Measurements from ENCODE around the gene CRACR2A. TPM values are rescaled to one million over a fixed set of nuclear protein-coding genes. Genes with fewer than 3 reads are reported as not detected.

Gene CRACR2A
- total RNA-seq, 2 experiments from 2014 or later, result 33.2 to 33.5 TPM

DNA sequence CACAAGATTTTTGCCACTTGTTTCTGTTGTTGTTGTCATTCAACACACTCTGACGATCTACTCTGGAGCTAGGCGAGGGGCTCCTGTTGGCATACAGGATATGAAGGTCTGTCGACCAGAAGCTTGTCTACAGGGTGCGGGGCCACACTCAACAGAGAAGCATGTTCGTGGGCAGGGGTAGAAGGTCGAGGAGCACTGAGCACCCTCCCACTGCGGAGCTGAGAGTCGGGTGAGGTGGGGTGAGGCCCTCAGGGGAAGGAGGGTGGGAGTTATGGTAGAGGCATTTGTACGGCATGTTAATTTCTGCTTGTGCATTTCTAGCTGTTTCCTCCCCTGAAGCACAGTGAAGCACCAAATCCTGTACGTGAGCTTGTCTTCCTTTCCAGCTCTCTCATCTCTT is 146.8 kb downstream of the CRACR2A start:
- ChIA-PET POLR2A (no interaction called here), CTCF (no interaction called here)

DNA sequence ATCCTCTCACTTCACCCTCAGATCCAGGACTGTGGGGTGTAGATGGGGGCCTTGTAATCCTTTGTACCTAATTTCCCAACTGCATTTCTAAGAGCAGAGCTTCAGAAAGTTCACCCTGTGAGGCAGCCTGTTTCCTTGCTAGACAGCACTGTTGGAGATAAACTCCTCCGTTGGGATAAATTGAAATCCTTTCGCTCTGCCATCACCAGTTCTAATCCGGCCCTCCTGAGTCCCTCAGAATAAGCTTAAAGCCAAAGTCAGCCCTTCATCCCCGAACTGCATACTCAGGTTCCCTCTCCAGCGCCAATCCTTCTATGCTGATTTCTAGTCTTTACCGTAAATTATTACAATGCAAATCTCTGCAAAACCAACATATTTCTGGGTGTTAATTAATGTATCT is 147.2 kb downstream of the CRACR2A start:
- ChIA-PET CTCF (no interaction called here), POLR2A (no interaction called here)

GRCh38 chr12:3604748-3605586 is 147.9 kb downstream of the CRACR2A start:
- ChIA-PET POLR2A (no interaction called here), CTCF (no interaction called here)

DNA sequence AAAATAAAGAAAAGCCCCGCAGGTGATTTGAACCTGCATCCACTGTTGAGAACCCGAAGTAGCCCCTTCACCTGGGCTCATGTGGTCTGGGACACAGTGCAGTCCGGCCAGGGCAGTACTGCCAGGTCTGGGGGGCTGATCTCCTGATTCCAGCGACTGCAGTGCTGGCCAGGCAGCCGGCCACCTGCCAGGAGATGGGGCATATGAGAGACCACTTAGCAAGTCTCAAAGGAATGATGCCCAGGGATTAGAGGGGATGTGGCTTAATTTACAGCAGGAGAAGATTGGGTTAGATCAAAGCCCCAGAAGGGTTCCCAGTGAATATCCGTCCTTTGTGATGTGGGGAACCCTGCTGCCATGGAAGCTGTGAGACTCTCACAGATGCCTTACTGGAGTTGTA is 148.6 kb downstream of the CRACR2A start:
- CTCF ChIA-PET, result no interaction called here
- POLR2A ChIA-PET, result no interaction called here

- ChIA-PET CTCF (no interaction called here), POLR2A (no interaction called here)
Measured at GRCh38 chr12:3603576-3603975, 149.3 kb downstream of the CRACR2A start.

DNA sequence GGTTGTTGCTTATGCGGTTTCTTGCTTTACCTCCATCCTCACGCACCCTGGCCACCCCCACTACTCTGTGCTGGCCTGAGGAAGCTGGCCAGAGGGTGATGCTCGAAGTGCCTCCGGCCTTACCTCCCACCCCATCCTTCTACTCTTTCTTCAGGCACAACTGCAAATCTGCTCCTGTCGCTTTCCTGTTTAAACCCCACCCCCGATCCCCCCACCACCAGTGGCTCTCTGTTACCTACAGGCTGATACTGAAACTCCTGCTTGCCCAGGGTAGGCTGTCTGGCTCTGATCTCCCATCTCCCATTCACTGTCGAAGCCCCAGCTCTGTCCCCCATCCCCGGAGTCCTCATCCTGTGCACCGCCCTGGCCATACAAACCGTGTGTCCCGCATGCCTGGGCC is 150.4 kb downstream of the CRACR2A start:
- ChIA-PET CTCF (no interaction called here), POLR2A (no interaction called here)

GRCh38 chr12:3601461-3602150 is 151.3 kb downstream of the CRACR2A start:
- ChIA-PET POLR2A (no interaction called here), CTCF (no interaction called here)

- POLR2A ChIA-PET, result no interaction called here
- CTCF ChIA-PET, result no interaction called here
Measured at GRCh38 chr12:3600951-3601350, 152.0 kb downstream of the CRACR2A start.

GRCh38 chr12:3600039-3600720 is 152.7 kb downstream of the CRACR2A start:
- POLR2A ChIA-PET, result no interaction called here
- CTCF ChIA-PET, result no interaction called here

GRCh38 chr12:3598896-3599860 is 153.7 kb downstream of the CRACR2A start:
- POLR2A ChIA-PET, result no interaction called here
- CTCF ChIA-PET, result no interaction called here

DNA sequence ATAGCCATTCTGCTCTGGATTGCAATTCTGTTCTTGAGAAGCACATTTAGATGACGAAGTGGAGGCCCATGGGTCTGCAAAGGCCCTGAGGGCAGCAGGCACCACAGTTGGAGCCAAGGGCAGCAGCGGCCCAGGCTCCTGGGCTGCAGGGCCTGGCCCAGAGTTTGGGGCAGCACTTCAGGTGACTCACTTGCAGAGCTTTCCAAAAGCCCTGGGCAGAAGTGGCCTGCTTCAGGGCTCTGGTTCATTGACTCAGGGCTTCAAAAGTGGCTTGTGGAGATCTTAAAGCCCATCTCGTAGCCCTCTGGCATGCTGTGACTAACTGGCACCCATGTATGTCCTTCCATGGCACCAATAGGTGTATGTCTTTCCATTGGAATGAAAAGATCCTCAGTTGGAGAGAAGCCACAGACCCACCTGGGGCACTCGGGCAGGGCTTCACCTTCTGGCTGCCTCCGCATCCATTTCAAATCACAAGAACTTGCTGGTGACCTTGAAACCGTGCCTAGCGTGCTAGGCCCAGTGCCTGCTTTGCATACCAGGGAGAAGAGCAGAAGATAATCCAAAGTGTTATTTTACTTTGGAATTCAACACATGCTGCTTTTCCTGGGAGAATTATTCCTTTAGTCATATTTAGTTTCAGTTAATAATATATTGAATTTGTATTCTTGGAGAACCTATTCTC is 155.2 kb downstream of the CRACR2A start:
- CTCF ChIA-PET, result no interaction called here
- POLR2A ChIA-PET, result no interaction called here

DNA sequence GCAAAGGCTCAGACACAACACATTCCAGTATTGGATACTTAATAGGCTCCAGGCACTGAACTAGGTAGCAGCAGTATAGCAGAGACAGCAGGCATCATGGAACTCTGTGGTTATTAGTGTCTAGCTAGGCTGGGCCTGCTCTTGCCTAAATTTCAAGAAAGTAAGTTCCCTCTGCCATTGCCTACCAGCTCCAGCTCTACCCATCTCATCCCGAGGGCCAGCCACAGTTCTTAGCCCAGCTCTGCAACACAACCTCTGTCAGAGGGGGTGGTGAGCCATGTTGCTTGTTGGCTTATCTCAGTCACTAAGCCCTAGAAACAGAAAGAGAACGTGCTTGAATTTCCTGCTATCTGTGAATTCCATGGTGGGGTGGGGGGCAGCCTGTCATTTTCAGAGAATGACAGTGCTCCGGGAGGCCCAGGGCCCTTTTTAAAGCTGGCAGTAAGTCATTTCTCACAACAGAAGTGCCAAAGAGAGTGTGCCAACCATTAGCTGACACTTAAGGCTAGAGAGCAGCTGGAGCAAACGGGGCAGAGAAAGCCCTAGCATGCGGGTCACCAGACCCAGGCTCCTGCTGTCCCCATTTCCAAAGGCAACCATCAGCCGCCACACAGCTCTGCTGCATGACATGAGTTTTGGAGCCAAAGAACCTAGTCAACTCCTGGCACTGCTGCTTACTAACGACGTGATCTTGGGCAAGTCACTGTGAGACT is 156.1 kb downstream of the CRACR2A start:
- ChIA-PET POLR2A (no interaction called here), CTCF (interaction anchor here (1.0 kb wide), 1 partner anchor 12 kb away, joined by 3 read pairs; no protein-coding TSS in a partner anchor)

- ChIA-PET POLR2A (no interaction called here), CTCF (no interaction called here)
Measured at GRCh38 chr12:3595721-3596120, 157.2 kb downstream of the CRACR2A start.

DNA sequence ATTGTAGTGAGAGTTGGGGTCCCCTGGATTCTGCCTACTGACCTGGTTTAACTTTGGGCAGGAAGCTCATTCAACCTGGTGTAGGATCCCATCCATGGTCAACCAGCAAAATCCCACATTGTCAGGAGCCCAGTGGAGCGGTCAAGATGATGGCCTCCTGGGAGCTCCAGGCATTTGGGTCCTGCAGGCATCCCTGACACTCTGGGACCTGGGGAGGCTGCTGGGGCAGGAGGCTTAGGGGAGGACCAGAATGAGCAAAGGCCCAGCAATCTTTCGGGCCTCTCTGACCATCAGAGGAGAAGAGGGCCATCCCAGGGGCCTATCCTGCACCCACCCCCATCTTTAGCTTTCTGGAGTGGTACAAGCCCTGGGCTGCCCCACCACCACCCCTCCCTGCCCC is 157.9 kb downstream of the CRACR2A start:
- CTCF ChIA-PET, result interaction anchor here (0.6 kb wide), 1 partner anchor 1057 kb away, joined by 3 read pairs; no protein-coding TSS in a partner anchor

DNA sequence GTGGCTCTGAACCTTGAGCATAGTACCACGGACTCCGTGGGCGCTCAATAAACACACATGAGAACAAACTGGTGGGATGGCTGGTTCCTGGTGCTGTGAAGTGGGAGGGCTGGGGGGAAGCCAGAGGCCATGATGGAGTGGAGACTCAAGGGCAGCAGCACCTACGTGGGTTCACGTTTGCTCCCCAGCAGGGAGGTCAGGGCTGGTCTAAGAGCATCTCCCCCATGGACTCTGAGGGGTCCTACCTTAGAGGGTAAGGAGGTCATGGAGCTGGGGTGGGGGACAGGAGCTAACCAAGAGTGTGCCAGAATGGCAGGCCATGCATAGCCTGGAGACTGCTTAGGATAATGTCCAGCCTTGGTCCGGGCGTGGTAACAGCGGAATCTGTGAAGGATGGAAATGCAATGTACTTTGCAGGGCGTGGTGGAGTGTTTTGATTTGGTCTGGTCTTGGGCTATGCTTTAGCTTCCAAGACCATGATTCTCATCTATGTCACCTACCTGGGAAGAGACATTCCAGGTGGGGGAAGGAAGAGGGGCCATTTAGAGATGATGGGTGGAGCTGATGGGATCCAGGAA is 158.9 kb downstream of the CRACR2A start:
- CTCF ChIA-PET, result no interaction called here
- POLR2A ChIA-PET, result no interaction called here

More for the DNA sequence above, 157.9 kb downstream of the CRACR2A start:
- POLR2A ChIA-PET, result no interaction called here

DNA sequence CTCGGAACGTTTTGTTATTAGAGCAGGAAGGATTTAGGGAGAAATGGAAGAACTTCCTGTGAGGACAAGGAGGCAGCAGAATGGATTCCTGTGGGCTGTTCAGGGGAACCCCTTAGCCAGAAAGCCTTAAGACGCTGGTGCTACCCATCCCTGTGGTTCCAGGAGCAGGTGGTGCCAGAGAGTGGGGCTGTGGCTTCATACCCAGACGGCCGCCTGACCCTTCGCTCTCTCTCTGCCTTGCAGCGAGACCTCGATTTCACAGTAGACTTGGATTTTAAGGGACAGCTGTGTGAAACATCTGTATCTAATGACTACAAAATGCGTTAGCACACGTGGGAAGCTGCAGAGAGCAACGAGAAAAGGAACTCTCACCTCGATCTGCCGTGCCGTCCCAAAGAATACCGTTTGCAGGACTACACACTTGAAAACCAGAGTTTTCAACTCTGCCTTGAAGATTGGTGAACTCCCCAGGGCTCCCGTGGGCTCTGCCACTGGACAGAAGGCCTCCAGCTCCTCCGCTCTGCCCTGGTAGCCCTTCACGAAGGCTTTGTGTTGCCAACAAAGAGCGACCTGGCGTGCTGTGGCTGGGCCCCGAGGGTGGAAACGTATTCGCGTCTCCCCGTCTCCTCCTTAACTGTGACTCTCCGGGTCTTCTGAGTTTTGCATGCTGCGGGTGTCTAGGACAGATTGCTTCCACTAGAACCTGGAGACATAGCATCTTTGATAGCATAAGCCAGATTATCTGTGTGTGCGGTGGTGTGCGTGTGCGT is 159.9 kb downstream of the CRACR2A start:
- CTCF ChIA-PET, result no interaction called here
- POLR2A ChIA-PET, result no interaction called here

- CTCF ChIA-PET, result no interaction called here
- POLR2A ChIA-PET, result no interaction called here
Measured at GRCh38 chr12:3589745-3590144, 163.2 kb downstream of the CRACR2A start.

Data from activated CD8-positive, alpha-beta memory T cell treated with anti-CD3 and anti-CD28 coated beads for 36 hours (primary cell).